ENCODE measurements around the gene ASTL.

GRCh38 chr2:96074156-96074555 lies 64.1 kb downstream of the ASTL start:
- no peak for TF ChIP-seq TAF1 (conservative IDR thresholded peaks at IDR 0.05)
- TF ChIP-seq YY1 (IDR thresholded peaks at IDR 0.05), result no peak
- no peak for TF ChIP-seq ZBTB33 (IDR thresholded peaks at IDR 0.05)
- TF ChIP-seq CTCF (IDR thresholded peaks at IDR 0.05; ENCODE audit: low read depth, low read length, missing input control), result no peak
- TF ChIP-seq MAX (IDR thresholded peaks at IDR 0.05), result no peak
- no peak for TF ChIP-seq EGR1 (IDR thresholded peaks at IDR 0.05; ENCODE audit: low read depth in 2 of 2)
- TF ChIP-seq GABPA (IDR thresholded peaks at IDR 0.05 in 1 of 2, conservative IDR thresholded peaks at IDR 0.05 in 1 of 2), result no peak
- TF ChIP-seq REST (IDR thresholded peaks at IDR 0.05), result no peak
- no peak for TF ChIP-seq JUND (IDR thresholded peaks at IDR 0.05)
- no peak for TF ChIP-seq RXRA (IDR thresholded peaks at IDR 0.05)
- TF ChIP-seq SP1 (IDR thresholded peaks at IDR 0.05), result no peak
- no peak for TF ChIP-seq RAD21 (IDR thresholded peaks at IDR 0.05)

Measured in liver (tissue), 3 donors.